HepG2 (cell line): ENCODE data around the gene STOML1. TPM values are rescaled to one million over a fixed set of nuclear protein-coding genes. Genes with fewer than 3 reads are reported as not detected.

Source experiments
- ATAC-seq: fragments of 200-7000 bp; cut with Tn5 transposase; 3 replicates; pipeline ENCODE4 v1.9.1; 2020; ENCODE audit warnings: mild to moderate bottlenecking, moderate library complexity
- BruUV-seq: library from RNA; stranded (reverse); fragments of 400-500 nt; replicated peaks from 2 replicates; lab custom pipeline; 2021; lab: Mats Ljungman, UMichigan
- CTCF ChIA-PET: fragments of 300-600 bp; formaldehyde crosslinking; extraction: SDS; loops from one replicate; lab custom pipeline; 2021; ENCODE audit warnings: low total read pairs, inconsistent platforms, low intra/inter-chr PET ratio; lab: Yijun Ruan, JAX
- POLR2A ChIA-PET: fragments of 350-600 bp; sonication (Branson Sonifier 250); formaldehyde crosslinking; loops from one replicate; lab custom pipeline; 2020; ENCODE audit warnings: antibody characterized with exemption, inconsistent platforms; lab: Yijun Ruan, JAX
- DNase-seq: peaks from one replicate; pipeline ENCODE4 v3.0.0-alpha.2; 2015; ENCODE audit warnings: low spot score
- FAIRE-seq: peaks from 3 replicates; lab custom pipeline; 2011; peaks lifted over from hg19 to GRCh38; lab: Jason Lieb, UNC
- H2AFZ ChIP-seq: one replicate; pipeline ENCODE4 v1.6.1; 2011; ENCODE audit warnings: low read length, inconsistent platforms
- H3K27ac ChIP-seq: fragments of 300-600 bp; 3 replicates; pipeline ENCODE4 v1.8.0; 2011; ENCODE audit warnings: mixed run types, mild to moderate bottlenecking, mixed read lengths, low read length, inconsistent platforms; ENCODE audit not compliant: insufficient read depth; ENCODE audit errors: extremely low read length
- H3K27me3 ChIP-seq, 2 experiments: fragments of 200-600 bp in 1 of 2; 2 replicates in 1 of 2; 3 replicates in 1 of 2; pipeline versions ENCODE4 v1.6.0 to v1.8.0; 2011; ENCODE audit warnings: low read length in 2 of 2, mild to moderate bottlenecking in 2 of 2, moderate library complexity in 2 of 2, inconsistent platforms in 1 of 2; ENCODE audit not compliant: insufficient read depth in 2 of 2, control insufficient read depth in 1 of 2
- H3K36me3 ChIP-seq, 2 experiments: fragments of 200-600 bp in 1 of 2; replicated peaks in 1 of 2; 2 replicates in 1 of 2; 3 replicates in 1 of 2; pipeline versions ENCODE4 v1.5.1 to v1.8.0; 2011; ENCODE audit warnings: low read length in 2 of 2, inconsistent platforms in 1 of 2; ENCODE audit not compliant: insufficient read depth in 2 of 2, control insufficient read depth in 1 of 2
- H3K4me1 ChIP-seq: 2 replicates; pipeline ENCODE4 v1.5.1; 2012; ENCODE audit warnings: low read length, inconsistent platforms; ENCODE audit not compliant: insufficient read depth
- H3K4me2 ChIP-seq: 2 replicates; pipeline ENCODE4 v1.6.0; 2011; ENCODE audit warnings: low read depth, low read length, inconsistent platforms
- H3K4me3 ChIP-seq, 3 experiments: fragments of 200-600 bp in 1 of 3; sonication (generic), shearing (Covaris generic) in 1 of 3; replicated peaks in 1 of 3; 2 replicates each; pipeline ENCODE4 v1.5.1; 2011 to 2016; ENCODE audit warnings: low read length in 3 of 3, inconsistent platforms in 2 of 3, low read depth in 2 of 3, mild to moderate bottlenecking in 2 of 3, control low read depth in 1 of 3, mixed read lengths in 1 of 3; ENCODE audit not compliant: insufficient read depth in 1 of 3
- H3K79me2 ChIP-seq: one replicate; pipeline ENCODE4 v1.6.1; 2011; ENCODE audit warnings: low read length, inconsistent platforms; ENCODE audit not compliant: insufficient read depth
- H3K9ac ChIP-seq: 2 replicates; pipeline ENCODE4 v1.6.0; 2011; ENCODE audit warnings: mild to moderate bottlenecking, low read depth, low read length, inconsistent platforms; ENCODE audit not compliant: insufficient read depth
- H3K9me3 ChIP-seq: 2 replicates; pipeline ENCODE4 v1.5.1; 2012; ENCODE audit warnings: mild to moderate bottlenecking, low read length
- H4K20me1 ChIP-seq: 2 replicates; pipeline ENCODE4 v1.6.0; 2011; ENCODE audit warnings: inconsistent platforms, mild to moderate bottlenecking, low read length, moderate library complexity; ENCODE audit not compliant: insufficient read depth
- FOXO1 ChIP-seq: sonication (generic); formaldehyde crosslinking; IDR thresholded peaks from 2 replicates; pipeline ENCODE4 v1.4.0; 2020; ENCODE audit warnings: missing genetic modification reagents
- MED8 ChIP-seq: sonication (generic); formaldehyde crosslinking; IDR thresholded peaks from 2 replicates; pipeline ENCODE4 v1.8.1; 2023; ENCODE audit warnings: mild to moderate bottlenecking, missing genetic modification reagents; ENCODE audit not compliant: insufficient replicate concordance
- NFE2L1 ChIP-seq: sonication (generic); formaldehyde crosslinking; IDR thresholded peaks from 2 replicates; pipeline ENCODE4 v1.4.0; 2020; ENCODE audit warnings: missing genetic modification reagents, mild to moderate bottlenecking, borderline replicate concordance
- POLR2AphosphoS5 ChIP-seq: IDR thresholded peaks from 2 replicates; pipeline ENCODE4 v1.6.1; 2012; ENCODE audit warnings: low read depth, low read length
- SKIL ChIP-seq: sonication (generic); formaldehyde crosslinking; IDR thresholded peaks from 2 replicates; pipeline ENCODE4 v1.8.0; 2022; ENCODE audit warnings: missing genetic modification reagents, mild to moderate bottlenecking, moderate library complexity, borderline replicate concordance
- SUZ12 ChIP-seq: fragments of 150-350 bp; IDR thresholded peaks from 2 replicates; pipeline ENCODE4 v1.6.1; 2014; ENCODE audit warnings: low read depth, low read length
- TGIF2 ChIP-seq: IDR thresholded peaks from 2 replicates; pipeline ENCODE4 v1.6.1; 2016; ENCODE audit warnings: control low read depth, missing compliant biosample characterization
- ZBTB8A ChIP-seq: sonication (generic); formaldehyde crosslinking; IDR thresholded peaks from 2 replicates; pipeline ENCODE4 v1.4.0; 2020; ENCODE audit warnings: mild to moderate bottlenecking, low read depth, missing genetic modification reagents, borderline replicate concordance
- ZNF672 ChIP-seq: sonication (generic); formaldehyde crosslinking; IDR thresholded peaks from 2 replicates; pipeline ENCODE4 v1.8.1; 2022; ENCODE audit warnings: missing genetic modification reagents
- ZNF720 ChIP-seq: sonication (generic); formaldehyde crosslinking; IDR thresholded peaks from 2 replicates; pipeline ENCODE4 v1.4.0; 2020; ENCODE audit warnings: missing genetic modification reagents
- ZZZ3 ChIP-seq: sonication (generic); formaldehyde crosslinking; IDR thresholded peaks from 2 replicates; pipeline ENCODE4 v1.4.0; 2020; ENCODE audit warnings: missing genetic modification reagents, mild to moderate bottlenecking, borderline replicate concordance
- WGBS: methylation state at CpG from one replicate; pipeline ENCODE4 v1.1.6; 2017; ENCODE audit warnings: low lambda C conversion rate; 5-methylcytosine and 5-hydroxymethylcytosine counted together
- in situ Hi-C: cut with HindIII; loops from 2 replicates; pipeline ENCODE4 v1.10.0; 2017; ENCODE audit warnings: low pct_unique_long_range_greater_than_20kb; ENCODE audit not compliant: extremely low pct_ligation_motif_present
- intact Hi-C: fragments of 100-400 bp; cut with micrococcal nuclease; formaldehyde crosslinking; loops from one replicate; pipeline ENCODE4 v1.10.0; 2022; ENCODE audit not compliant: unreplicated experiment
- polyA plus RNA-seq, 8 experiments: library from polyadenylated mRNA; depleted of rRNA in 3 of 8; stranded (reverse) in 7 of 8; unstranded in 1 of 8; fragments of >200 nt; fragmentation: Illumina TruSeq in 4 of 8; extraction: Trizol in 4 of 8; gene quantifications; 2 replicates each; pipeline versions ENCODE4 v1.2.1 to v1.2.3, GENCODE V29; 2011 to 2016; ENCODE audit warnings: low read depth in 4 of 8, missing spikeins in 1 of 8, mixed read lengths in 1 of 8; ENCODE audit not compliant: insufficient read depth in 1 of 8
- total RNA-seq, 5 experiments: library from RNA; depleted of rRNA; stranded (reverse); fragments of >200 nt; fragmentation: Illumina TruSeq; extraction: Trizol; gene quantifications; 2 replicates each; pipeline ENCODE4 v1.2.3, GENCODE V29; 2016; ENCODE audit warnings: low read depth in 1 of 5
- TF ChIP-seq, protein P1 (sequence below): sonication (generic); formaldehyde crosslinking; IDR thresholded peaks from 2 replicates; pipeline ENCODE4 v1.8.0; 2022; ENCODE audit warnings: mild to moderate bottlenecking, missing genetic modification reagents; ENCODE audit not compliant: insufficient replicate concordance

The STOML1 gene
- total and polyA plus RNA-seq, 2 of the 13 experiments (the other 11 are each of a cell fraction or from before 2014, with no cell fraction given): 3.5 to 3.7 TPM

DNA sequence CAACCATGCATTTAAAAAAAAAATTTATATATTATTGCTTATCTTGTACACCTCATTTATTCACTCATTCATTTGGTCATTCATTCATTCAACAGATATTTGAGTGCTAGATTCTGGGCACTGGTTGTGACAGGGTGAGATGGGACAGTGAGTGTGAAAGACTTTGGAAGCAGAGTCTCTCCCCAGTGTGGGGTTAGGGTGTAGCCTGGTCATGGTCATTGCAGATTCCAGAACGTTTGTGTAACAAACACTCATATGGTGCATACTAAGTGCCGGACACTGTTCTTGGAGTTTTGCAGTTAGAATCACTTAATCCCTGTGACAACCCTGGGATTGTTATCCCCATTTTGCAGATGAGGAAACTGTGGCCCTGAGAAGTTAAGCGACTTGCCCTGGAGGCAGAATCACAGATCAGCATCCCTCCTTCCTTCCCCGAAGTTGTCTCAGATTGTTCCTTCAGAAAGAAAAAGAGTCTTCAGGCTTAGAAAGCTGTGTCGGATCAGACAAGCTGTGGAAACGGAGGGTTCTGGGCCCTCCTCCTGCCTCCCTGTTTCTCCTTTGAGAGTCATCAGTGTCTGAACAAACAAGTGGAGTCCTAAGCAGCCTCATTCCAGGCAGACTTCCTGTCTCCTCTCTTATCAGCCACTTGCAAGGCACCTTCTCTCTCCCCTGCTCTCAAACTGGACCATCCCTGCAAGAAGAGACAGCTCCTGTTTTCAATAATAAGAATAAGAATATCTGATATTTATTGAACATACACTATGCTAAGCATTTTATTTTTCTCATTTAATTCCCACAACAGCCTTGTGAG is 59.5 kb downstream of the STOML1 start (continued):
- TF ChIP-seq MED8 (CRISPR knock-in tag) (no peak), FOXO1 (CRISPR knock-in tag) (no peak), ZNF720 (no peak)

GRCh38 chr15:73931441-73931840 is 60.7 kb downstream of the STOML1 start:
- 0% methylated on average over 2 of the region's 2 CpGs for WGBS
- Histone ChIP-seq H3K27me3 (peaks cover 6 to 48% of the 10 kb centered on the region in 2 experiments; a peak in 4 of 5 replicates), H3K79me2 (no peaks in the 10 kb centered on the region), H2AFZ (no peak overlapping the region), H3K4me1 (peaks cover 4% of the 10 kb centered on the region; the same call in 1 of the 2 replicates), H4K20me1 (no peaks in the 10 kb centered on the region), H3K9ac (no peak overlapping the region), H3K9me3 (no peaks in the 10 kb centered on the region), H3K27ac (no peak overlapping the region), H3K4me2 (no peak overlapping the region), H3K36me3 (no peaks in the 10 kb centered on the region), H3K4me3 (no peak overlapping the region)
- DNase-seq: no peak
- intact Hi-C loops (no loop called here), in situ Hi-C loops (no loop called here)
- ChIA-PET CTCF (no interaction called here), POLR2A (no interaction called here)
- ATAC-seq: no peak
- no TSS peak for BruUV-seq
- no peak for FAIRE-seq
- TF ChIP-seq POLR2AphosphoS5 (no peak), TGIF2 (CRISPR knock-in tag) (no peak), NFE2L1 (CRISPR knock-in tag) (no peak), ZZZ3 (CRISPR knock-in tag) (no peak), ZNF672 (CRISPR knock-in tag) (no peak), SKIL (CRISPR knock-in tag) (no peak), SUZ12 (no peak), ZBTB8A (no peak)
- TF ChIP-seq, protein P1, sequence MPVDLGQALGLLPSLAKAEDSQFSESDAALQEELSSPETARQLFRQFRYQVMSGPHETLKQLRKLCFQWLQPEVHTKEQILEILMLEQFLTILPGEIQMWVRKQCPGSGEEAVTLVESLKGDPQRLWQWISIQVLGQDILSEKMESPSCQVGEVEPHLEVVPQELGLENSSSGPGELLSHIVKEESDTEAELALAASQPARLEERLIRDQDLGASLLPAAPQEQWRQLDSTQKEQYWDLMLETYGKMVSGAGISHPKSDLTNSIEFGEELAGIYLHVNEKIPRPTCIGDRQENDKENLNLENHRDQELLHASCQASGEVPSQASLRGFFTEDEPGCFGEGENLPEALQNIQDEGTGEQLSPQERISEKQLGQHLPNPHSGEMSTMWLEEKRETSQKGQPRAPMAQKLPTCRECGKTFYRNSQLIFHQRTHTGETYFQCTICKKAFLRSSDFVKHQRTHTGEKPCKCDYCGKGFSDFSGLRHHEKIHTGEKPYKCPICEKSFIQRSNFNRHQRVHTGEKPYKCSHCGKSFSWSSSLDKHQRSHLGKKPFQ (CRISPR knock-in tag): no peak
